Stomach (tissue), 9 donors: ENCODE data around the gene STUM. TPM values are rescaled to one million over a fixed set of nuclear protein-coding genes. Genes with fewer than 3 reads are reported as not detected.

Experiments used
- DNase-seq, 2 donors: peaks; one replicate each; pipeline versions ENCODE4 v3.0.0 to v3.0.0-alpha.2; 2013 to 2019
- H3K27ac ChIP-seq, 5 donors: fragments of 200-600 bp in 4 of 5; sonication (generic) in 4 of 5; one replicate each; pipeline ENCODE4 v1.5.1; 2013 to 2019; ENCODE audit warnings: mild to moderate bottlenecking in 1 of 5, moderate library complexity in 1 of 5
- H3K27me3 ChIP-seq, 3 donors: fragments of 200-600 bp; sonication (generic); one replicate each; pipeline ENCODE4 v1.5.1; 2017 to 2019; ENCODE audit warnings: mixed run types in 1 of 3
- H3K36me3 ChIP-seq, 4 donors: fragments of 200-600 bp; sonication (generic); 1 replicate in 3 of 4; 2 replicates in 1 of 4; pipeline ENCODE4 v1.5.1; 2016 to 2019
- H3K4me1 ChIP-seq, 4 donors: fragments of 200-600 bp; sonication (generic); one replicate each; pipeline ENCODE4 v1.5.1; 2016 to 2019
- H3K4me3 ChIP-seq, 4 donors: fragments of 200-600 bp; sonication (generic) in 3 of 4; one replicate each; pipeline ENCODE4 v1.5.1; 2016 to 2019; ENCODE audit warnings: mild to moderate bottlenecking in 1 of 4
- H3K9me3 ChIP-seq, 4 donors: fragments of 200-600 bp; sonication (generic); one replicate each; pipeline ENCODE4 v1.5.1; 2016 to 2019
- CTCF ChIP-seq, 7 experiments: fragments of 450-650 bp in 4 of 7; fragments of 200-600 bp in 3 of 7; sonication (generic) in 3 of 7; IDR thresholded peaks; one replicate each; pipeline ENCODE4 v1.5.1; 2016 to 2019; ENCODE audit warnings: antibody characterized with exemption in 7 of 7, control low read depth in 2 of 7, mild to moderate bottlenecking in 1 of 7
- EP300 ChIP-seq: sonication (generic); formaldehyde crosslinking; IDR thresholded peaks from one replicate; pipeline ENCODE4 v1.6.1; 2017; ENCODE audit warnings: antibody characterized with exemption
- POLR2A ChIP-seq, 4 donors: fragments of 450-650 bp; IDR thresholded peaks; one replicate each; pipeline ENCODE4 v1.6.1; 2016; ENCODE audit warnings: antibody characterized with exemption in 4 of 4, control low read depth in 2 of 4, mild to moderate bottlenecking in 1 of 4, moderate library complexity in 1 of 4
- POLR2AphosphoS5 ChIP-seq, 3 donors: sonication (generic); formaldehyde crosslinking; IDR thresholded peaks; one replicate each; pipeline ENCODE4 v1.6.1; 2016; ENCODE audit warnings: antibody characterized with exemption in 3 of 3
- WGBS, 5 donors: extraction: QIAGEN DNeasy Blood & Tissue Kit in 3 of 5; methylation state at CpG; one replicate each; pipeline versions ENCODE4 v1.1.5 to v1.1.7; 2013 to 2018; 5-methylcytosine and 5-hydroxymethylcytosine counted together
- intact Hi-C: fragments of 100-400 bp; cut with DNase I; formaldehyde crosslinking; loops from one replicate; pipeline ENCODE4 v1.15.1; 2023; ENCODE audit warnings: low total_unique reads
- polyA plus RNA-seq, 3 donors: library from polyadenylated mRNA; stranded (reverse); fragments of 200-250 nt; gene quantifications; one replicate each; pipeline ENCODE4 v1.2.3, GENCODE V29; 2013
- total RNA-seq, 5 donors: library from RNA; depleted of rRNA; stranded (reverse); fragments of >200 nt; gene quantifications; one replicate each; pipeline versions ENCODE4 v1.1.0 to v1.2.3, GENCODE V29; 2014 to 2016
- donor health status: healthy with polysubstance abuse.
- donor health status: Bipolar disorder and iron deficiency.
- donor health status: healthy.

The STUM gene
- total and polyA plus RNA-seq, 8 donors, result under 0.01 to 2.8 (median 1.5) TPM

GRCh38 chr1:226607268-226607660, 58.7 kb downstream of the STUM start:
- DNase-seq, result no peak
- intact Hi-C loops, result loop anchor here (10.0 kb wide), 1 partner anchor 182 kb away; no protein-coding TSS in a partner anchor
- no peak overlapping the region for H3K27ac ChIP-seq
- H3K4me1 ChIP-seq, result peaks cover 8 to 51% (median 26%) of the 10 kb centered on the region in 4 donors
- H3K27me3 ChIP-seq, result no peaks in the 10 kb centered on the region
- H3K4me3 ChIP-seq, result no peak overlapping the region
- H3K9me3 ChIP-seq, result no peaks in the 10 kb centered on the region
- no peaks in the 10 kb centered on the region for H3K36me3 ChIP-seq
- WGBS, 5 donors, result 91 to 96% (median 94%) methylated on average over 7 to 12 of the region's 12 CpGs
- TF ChIP-seq POLR2AphosphoS5 (IDR thresholded peaks at IDR 0.05) (no peak), POLR2A (IDR thresholded peaks at IDR 0.05) (no peak), EP300 (no peak), CTCF (IDR thresholded peaks at IDR 0.05) (no peak)

- Histone ChIP-seq H3K27ac (no peak overlapping the region), H3K36me3 (no peaks in the 10 kb centered on the region), H3K4me1 (peaks cover 3 to 48% (median 26%) of the 10 kb centered on the region in 4 donors), H3K27me3 (no peaks in the 10 kb centered on the region), H3K4me3 (no peak overlapping the region), H3K9me3 (no peaks in the 10 kb centered on the region)
- 93 to 100% (median 100%) methylated on average over 1 of the region's 1 CpG for WGBS, 5 donors
- intact Hi-C loops, result loop anchor here (10.0 kb wide), 1 partner anchor 183 kb away; no protein-coding TSS in a partner anchor
- TF ChIP-seq POLR2A (IDR thresholded peaks at IDR 0.05), result no peak
- TF ChIP-seq POLR2AphosphoS5 (IDR thresholded peaks at IDR 0.05), result no peak
- TF ChIP-seq EP300, result no peak
- TF ChIP-seq CTCF (IDR thresholded peaks at IDR 0.05), result no peak
- no peak for DNase-seq
Measured at GRCh38 chr1:226607821-226608220, 59.3 kb downstream of the STUM start.

- TF ChIP-seq EP300 (no peak), POLR2A (IDR thresholded peaks at IDR 0.05) (no peak), CTCF (IDR thresholded peaks at IDR 0.05) (peak in 5 of 7 experiments; percentile 36 to 85 (median 75)), POLR2AphosphoS5 (IDR thresholded peaks at IDR 0.05) (no peak)
- peak; percentile 72 to 91 for DNase-seq
- H3K9me3 ChIP-seq, result no peaks in the 10 kb centered on the region
- H3K4me1 ChIP-seq, result peaks cover 0 to 37% (median 19%) of the 10 kb centered on the region in 4 donors
- WGBS, 5 donors, result 60 to 63% (median 62%) methylated on average over 18 of the region's 18 CpGs
- no peak overlapping the region for H3K27ac ChIP-seq
- no peaks in the 10 kb centered on the region for H3K27me3 ChIP-seq
- intact Hi-C loops, result loop anchor here (10.0 kb wide), 1 partner anchor 184 kb away; no protein-coding TSS in a partner anchor
- H3K36me3 ChIP-seq, result no peaks in the 10 kb centered on the region
- no peak overlapping the region for H3K4me3 ChIP-seq
Measured at GRCh38 chr1:226608699-226609505, 60.3 kb downstream of the STUM start.

GRCh38 chr1:226609836-226610455, 61.4 kb downstream of the STUM start:
- Histone ChIP-seq H3K9me3 (no peaks in the 10 kb centered on the region), H3K36me3 (no peaks in the 10 kb centered on the region), H3K27me3 (no peaks in the 10 kb centered on the region), H3K4me3 (no peak overlapping the region), H3K27ac (no peak overlapping the region), H3K4me1 (peaks cover 0 to 26% (median 11%) of the 10 kb centered on the region in 4 donors)
- intact Hi-C loops, result loop anchor here (10.0 kb wide), 1 partner anchor 185 kb away; no protein-coding TSS in a partner anchor
- WGBS, 5 donors, result 61 to 84% (median 79%) methylated on average over 10 to 11 of the region's 11 CpGs
- DNase-seq, result peak in 1 of 2 donors; percentile 46
- TF ChIP-seq EP300 (no peak), POLR2AphosphoS5 (IDR thresholded peaks at IDR 0.05) (no peak), POLR2A (IDR thresholded peaks at IDR 0.05) (no peak), CTCF (IDR thresholded peaks at IDR 0.05) (no peak)
